ENCODE results near the gene RGS5.

- TF ChIP-seq CTCF (IDR thresholded peaks at IDR 0.05) (peak; percentile 79 to 88 (median 84)), POLR2A (IDR thresholded peaks at IDR 0.05) (no peak)
These were observed 27.9 kb downstream of the RGS5 start for GRCh38 chr1:163174524-163175437.

Measured in right lobe of liver (tissue), 4 donors.